GM12892 (cell line): ENCODE measurements around the gene ECE1.

ENCODE experiments used
- POLR2A ChIP-seq: IDR thresholded peaks from 2 replicates; pipeline ENCODE4 v1.6.1; 2011; ENCODE audit warnings: low read depth, low read length, control low read depth
- POLR2AphosphoS5 ChIP-seq: IDR thresholded peaks from 2 replicates; pipeline ENCODE4 v1.6.1; 2011; ENCODE audit warnings: low read depth, low read length, control low read depth

DNA sequence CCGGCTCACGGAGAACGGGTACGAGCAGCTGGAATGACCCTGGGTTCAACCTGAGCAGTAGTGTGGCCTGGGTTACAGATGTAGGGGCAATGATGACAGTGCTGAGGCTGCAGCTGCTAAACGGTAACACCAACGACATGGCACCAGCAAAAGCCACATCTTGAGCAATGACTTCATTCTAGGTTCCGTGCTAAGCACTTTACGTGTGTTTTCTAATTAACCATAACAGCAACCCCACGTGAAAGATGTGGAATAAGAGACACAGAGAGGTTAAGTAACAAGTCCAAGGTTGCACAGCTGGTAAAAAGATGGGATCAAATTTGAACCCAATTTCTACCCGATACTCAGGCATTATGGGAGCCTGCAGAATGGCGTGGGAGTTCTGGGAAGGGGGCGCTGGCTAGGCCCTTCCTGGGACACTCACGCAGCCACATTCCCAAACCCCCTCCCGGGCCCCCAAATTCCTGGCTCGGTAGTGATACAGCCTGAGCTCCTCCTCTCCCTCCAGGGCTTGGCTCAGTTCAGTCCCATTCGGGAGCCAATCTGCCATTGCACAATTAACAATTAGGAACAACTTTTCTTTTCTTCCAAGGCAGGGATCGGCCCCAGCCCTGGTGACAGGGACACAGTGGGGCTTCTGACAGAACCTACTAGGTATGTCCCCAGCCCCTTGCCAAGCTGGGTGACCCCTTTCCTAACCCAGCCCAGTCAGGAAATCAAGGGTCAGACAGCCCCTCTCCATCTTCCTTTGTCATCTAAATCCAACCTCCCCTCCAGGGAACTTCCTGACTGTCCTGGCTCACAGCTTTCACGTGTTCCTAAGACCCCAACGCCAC is 23.8 kb upstream of the ECE1 start:
- TF ChIP-seq POLR2A, result no peak
- TF ChIP-seq POLR2AphosphoS5, result no peak
